ENCODE data around the gene C2orf68.
"Not testable (repeated sequence)": the region's sequence is repeated elsewhere in the genome, so short reads cannot be mapped to it uniquely, and the experiment has no call there.

Gene C2orf68

DNA sequence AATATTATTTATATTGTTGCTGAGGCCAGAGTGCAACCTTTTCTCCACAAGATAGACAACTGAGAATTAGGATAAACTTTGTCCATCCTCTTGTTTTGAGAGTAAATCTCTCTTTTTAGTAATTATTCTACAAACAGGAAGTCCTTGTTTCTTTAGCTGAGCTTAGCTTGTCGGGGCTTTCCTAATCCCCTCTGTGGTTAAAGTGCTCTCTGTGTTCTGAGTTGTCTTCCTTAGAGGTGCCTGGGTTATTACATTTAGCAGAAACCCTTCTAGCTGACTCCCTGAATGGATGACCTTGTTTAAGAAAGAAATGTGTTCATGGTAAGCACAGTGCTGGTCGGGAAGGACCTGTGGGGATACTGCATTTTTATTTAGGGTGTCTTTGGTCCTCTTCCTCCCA is 16.8 kb upstream of the C2orf68 start:
- DNase-seq (ENCODE audit: low spot score) = no peak

- no peak for DNase-seq (ENCODE audit: low spot score)
Observed at GRCh38 chr2:85623991-85624390, 12.1 kb upstream of the C2orf68 start.

DNA sequence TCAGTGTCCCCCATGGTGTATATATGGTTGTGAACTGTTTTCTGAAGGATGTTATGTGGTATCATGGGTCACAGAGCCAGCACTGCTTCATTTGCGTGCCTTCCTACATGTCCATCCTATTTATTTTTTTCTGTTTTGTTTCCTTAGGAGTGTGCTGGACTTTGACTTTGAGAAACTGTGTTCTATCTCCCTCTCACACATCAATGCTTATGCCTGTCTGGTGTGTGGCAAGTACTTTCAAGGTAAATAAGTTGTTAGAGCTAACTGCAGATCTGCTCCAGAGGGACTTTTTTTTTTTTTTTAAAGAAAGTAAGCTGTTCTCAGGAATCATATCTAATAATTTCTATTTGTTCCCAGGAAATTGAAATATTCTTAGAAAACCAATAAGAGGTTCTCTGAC is 9.5 kb upstream of the C2orf68 start:
- DNase-seq (ENCODE audit: low spot score) = no peak

DNA sequence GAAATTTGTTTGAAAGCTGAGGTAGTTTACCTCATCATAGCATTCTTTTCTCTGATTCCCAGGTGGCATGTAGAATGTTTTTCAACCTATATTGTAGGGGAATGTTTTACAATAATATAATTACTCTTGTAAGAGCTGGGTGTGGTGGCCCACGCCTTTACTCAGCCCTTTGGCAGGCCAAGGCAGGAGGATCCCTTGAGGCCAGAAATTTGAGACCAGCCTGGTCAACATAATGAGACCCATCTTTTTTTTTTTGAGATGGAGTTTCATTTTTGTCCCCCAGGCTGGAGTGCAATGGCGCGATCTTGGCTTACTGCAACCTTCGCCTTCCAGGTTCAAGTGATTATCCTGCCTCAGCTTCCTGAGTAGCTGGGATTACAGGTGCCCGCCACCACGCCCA is 7.8 kb upstream of the C2orf68 start:
- DNase-seq (ENCODE audit: low spot score) = no peak

DNA sequence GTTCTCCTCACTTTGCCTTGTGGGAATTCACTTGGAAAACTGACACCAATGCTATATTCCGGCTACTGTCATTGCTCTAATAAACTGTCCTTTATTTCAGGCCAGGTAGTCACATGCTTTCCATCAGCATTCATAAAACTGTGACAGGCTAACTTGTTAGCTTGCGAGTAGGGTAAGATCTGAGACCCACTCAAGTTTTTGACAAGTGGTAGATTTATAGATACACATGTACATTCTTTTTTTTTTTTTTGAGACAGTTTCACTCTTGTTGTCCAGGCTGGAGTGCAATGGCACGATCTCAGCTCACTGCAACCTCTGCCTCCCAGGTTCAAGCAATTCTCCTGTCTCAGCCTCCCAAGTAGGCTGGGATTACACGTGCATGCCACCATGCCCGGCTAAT is 5.9 kb upstream of the C2orf68 start:
- not testable (repeated sequence) for DNase-seq (ENCODE audit: low spot score)

DNA sequence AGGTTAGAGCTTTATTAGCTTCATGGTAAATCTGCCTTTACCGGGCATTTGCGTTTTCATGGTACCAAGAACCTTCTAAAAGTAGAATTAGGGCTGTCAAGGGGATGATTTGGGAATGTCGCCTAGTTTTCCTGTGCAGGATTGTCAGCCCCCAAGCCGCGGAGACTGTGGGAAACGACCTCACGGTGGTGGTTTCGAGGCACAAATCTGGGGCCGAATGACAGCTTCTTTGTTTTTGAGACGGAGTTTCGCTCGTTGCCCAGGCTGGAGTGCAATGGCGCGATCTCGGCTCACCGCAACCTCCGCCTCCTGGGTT is 3.5 kb upstream of the C2orf68 start:
- no peak for DNase-seq (ENCODE audit: low spot score)

GRCh38 chr2:85614757-85615156 is 2.9 kb upstream of the C2orf68 start:
- not testable (repeated sequence) for DNase-seq (ENCODE audit: low spot score)

DNA sequence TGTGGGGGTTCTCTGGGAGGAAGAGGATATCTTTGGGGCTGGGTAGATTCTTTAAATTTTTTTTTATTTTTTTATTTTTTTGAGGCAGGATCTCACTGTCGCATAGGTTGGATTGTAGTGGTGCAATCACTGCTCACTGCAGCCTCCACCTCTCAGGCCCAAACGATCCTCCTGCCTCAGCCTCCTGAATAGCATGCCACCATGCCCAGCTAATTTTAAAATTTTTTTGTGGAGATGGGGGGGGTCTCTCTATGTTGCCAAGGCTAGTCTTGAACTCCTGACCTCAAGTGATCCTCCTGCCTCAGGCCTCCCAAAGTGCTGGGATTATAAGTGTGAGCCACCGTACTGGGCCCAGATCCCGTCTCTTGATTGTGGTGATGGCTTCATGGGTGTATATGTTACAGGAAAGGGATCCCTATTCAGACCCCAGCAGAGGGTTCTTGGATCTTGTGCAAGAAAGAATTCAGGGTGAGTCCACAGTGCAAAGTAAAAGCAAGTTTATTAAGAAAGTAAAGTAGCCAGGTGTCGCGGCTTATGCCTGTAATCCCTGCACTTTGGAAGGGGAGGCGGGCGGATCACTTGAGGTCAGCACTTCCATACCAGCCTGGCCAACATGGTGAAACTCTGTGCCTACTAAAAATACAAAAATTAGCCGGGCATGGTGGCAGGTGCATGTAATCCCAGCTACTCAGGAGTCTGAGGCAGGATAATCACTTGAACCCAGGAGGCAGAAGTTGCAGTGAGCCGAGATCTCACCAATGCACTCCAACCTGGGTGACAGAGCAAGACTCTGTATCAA is 2.0 kb upstream of the C2orf68 start:
- DNase-seq (ENCODE audit: low spot score) = no peak

- no peak for DNase-seq (ENCODE audit: low spot score)
Observed at GRCh38 chr2:85611217-85611704, 605 bp downstream of the C2orf68 start.

DNA sequence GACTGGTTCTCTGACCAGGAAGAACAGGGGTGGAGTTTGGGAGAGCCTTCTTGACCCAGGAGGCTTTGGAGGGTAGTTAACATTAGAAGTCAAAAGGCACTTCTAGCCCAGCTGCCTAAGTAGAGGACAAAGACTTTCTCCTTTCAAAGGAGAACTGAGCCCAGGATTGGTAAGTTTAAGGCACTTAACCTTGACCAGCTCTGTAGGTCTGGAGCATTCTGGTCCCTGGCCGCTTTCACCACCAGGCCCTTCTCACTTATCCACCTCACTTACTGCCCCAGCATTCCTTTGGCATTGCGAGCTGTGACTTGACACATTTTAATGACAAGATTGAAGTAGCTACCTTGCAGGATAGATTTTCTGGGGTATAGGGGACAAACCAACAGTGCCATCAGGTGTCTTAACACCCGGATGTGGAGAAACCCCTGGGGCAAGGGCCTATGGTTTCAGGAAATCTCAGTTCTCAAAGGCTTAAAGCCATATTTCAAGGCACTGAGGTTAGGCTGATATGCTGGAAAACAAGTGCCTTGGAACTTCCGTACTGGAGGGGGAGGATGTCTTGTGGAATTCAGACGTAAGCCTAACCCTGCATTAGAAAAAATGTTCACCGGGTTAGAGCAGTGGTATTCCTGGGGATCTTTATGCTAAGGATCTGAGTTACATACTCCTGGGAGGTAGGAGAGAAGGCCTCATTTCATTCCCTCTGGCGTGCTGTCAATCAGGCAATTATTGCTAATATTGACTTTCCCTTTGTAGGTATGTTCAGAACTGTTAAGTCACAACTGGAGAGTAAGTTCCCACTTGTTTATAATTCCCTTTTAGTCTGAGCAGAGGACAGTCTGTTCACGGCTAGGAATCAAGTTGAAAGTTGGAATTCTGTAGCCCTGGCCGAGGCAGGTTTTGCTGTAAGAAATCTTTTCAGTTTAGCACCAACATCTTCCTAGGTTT is 4.3 kb downstream of the C2orf68 start:
- DNase-seq (ENCODE audit: low spot score) = no peak

- no peak for DNase-seq (ENCODE audit: low spot score)
Observed at GRCh38 chr2:85606116-85606455, 5.8 kb downstream of the C2orf68 start.

DNA sequence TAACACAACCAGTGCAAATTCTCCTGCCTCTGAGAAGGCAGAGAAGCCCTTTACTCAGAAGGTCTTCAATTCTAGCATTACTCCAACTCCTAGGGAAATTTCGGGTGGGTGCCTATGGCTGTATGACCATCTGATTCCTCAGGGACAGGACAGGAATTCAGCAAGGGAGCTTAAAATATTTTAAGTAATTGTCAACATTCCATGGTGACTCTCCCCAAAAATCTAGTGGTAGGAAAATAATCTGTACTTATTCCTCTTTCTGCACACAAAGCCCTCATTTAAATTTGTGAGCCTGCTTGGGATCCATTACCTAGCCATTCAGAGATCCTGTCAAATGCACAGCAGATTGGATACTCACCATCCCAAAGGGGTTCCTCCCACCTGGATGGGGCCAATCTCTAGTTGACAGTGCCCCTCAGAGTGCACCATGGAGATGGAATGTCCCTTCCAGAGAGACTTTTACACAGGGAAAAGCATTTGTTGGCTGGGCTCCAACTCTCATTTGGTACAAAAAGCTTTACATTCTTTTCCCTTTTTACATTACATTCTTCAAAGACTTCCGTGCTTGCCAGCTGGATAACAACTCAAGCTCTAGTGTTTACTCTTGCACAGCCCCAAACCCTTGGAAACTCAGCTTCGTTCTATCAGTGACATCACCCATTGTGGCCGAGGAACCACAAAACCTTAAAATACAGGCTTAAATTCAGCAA is 6.3 kb downstream of the C2orf68 start:
- DNase-seq (ENCODE audit: low spot score) = no peak

DNA sequence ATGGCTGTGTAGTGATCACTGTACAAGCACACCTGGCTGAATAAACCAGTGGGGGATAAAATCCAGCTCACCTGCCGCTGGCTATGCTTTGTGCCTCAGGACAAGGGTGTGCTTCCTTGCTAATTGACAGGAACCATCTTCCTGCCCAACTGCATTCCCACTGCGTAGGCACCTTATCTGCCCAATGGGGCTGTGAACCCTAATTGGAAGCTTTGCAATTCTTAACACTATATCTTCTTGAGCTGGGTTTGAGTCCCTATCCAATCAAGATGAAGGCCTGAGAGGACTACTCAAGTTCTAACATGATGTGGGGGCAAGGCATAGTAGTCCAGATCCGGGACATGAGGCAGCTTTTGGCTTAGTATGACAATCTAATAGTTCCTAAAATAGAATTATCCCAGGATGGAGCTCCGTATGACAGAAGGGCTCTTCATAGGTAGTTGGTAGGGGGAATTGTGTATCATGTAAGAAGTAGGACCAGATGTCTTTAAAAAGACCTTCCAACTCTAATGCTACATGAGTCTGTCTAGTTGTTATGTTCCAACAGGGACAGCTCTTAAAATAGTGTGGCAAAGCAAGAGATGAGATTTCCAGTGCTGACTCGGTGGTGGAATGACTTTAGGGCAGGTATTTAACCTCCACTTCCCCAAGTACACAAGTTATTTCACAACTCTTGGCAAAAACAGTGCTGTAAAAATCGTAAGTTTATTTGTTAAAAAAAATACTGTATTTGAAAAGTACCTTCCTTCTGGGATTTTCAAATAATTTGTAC is 7.1 kb downstream of the C2orf68 start:
- no peak for DNase-seq (ENCODE audit: low spot score)

DNA sequence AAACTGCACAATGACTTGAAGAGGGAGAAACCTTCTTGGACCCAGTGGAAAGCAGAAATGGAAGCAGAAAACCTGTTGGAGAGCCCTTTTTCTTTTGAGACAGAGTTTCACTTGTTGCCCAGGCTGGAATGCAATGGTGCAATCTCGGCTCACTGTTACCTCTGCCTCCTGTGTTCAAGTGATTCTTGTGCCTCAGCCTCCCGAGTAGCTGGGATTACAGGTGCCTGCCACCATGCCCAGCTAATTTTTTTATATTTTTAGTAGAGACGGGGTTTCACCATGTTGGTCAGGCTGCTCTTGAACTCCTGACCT is 7.8 kb downstream of the C2orf68 start:
- not testable (repeated sequence) for DNase-seq (ENCODE audit: low spot score)

GRCh38 chr2:85602476-85603234 is 9.2 kb downstream of the C2orf68 start, which contains the start of gene TMEM150A:
Gene TMEM150A (minus strand): TSS chr2:85602698. CDS start chr2:85601948, 750 bp downstream.
- peak; percentile 82 for DNase-seq (ENCODE audit: low spot score)

GRCh38 chr2:85601771-85602475 is 9.9 kb downstream of the C2orf68 start:
- DNase-seq (ENCODE audit: low spot score) = no peak

DNA sequence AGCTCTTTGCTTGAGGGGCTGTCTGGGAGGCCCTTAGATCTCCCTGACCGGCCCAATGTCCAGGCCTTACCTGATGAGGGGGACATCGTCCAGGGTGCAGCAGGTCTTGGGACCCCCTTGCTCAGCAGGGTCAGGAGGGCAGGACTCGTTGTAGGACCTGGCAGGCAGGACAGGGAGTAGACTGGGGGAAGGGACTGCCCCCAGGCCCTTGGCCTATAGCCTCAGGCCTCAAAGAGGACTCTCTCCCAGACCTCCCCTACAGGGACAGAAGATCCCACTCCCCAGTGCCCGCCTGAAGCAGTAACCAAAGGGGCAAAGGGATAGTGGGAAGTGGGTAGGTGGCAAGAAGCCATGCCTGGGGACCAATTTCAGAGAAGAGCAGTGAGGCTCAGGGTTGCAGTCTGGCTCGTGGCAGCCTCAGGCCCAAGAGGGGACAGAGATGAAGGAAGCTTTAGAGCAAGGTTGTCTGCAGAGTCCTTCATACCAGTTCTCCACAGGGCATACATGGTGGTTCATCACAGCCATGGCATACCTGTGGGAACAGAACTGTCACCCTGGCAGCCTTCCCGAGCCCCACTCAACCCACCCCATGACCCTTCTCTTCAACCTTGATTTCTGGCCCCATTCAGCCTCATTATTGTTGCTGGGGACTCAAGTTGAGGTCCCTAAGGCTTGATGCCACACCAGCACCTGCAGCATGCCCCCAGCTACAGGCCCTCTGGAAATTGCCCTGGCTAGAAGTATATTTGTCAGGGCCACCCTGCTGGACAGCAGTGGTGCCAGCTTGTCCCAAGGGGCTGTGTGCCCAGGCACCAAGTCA is 10.7 kb downstream of the C2orf68 start:
- DNase-seq (ENCODE audit: low spot score) = no peak

- DNase-seq (ENCODE audit: low spot score) = no peak
Observed at GRCh38 chr2:85600235-85600575, 11.7 kb downstream of the C2orf68 start.

DNA sequence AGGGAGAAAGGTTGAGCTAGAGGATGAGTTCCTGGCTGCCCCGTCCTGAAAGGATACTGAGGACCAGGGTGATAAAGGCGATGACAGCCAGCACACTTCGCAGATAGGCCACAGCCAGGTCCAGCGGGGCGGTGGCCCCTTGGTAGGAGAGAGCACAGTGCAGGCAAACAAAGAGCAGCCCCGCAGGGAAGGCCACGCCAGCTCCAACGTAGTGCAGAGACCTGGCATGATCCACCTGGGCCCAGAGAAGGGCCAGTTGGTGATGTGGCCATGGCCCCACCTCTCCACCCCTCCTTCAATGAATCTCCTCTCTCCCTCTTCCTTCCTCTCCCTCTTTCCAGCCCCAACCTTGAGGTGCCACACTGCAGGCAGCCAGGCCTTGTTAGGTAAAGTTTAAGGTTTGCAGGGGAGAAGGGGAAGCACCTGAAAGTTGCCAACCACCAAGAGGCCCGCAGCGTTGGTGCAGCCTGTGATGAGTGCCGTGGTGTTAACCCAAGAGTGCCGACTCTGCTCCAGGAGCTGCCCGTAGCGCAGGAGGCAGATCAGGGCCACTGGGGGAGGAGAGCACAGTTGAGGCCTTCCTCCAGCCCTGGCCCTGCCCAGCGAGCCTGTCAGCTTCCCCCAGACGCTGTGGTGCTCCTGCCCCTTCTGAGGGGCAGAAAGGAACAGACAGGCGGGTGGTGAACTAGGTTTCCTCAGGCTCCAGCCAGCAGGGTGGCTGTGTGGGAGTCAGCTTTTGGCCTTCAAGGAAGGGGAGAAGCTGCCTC is 12.2 kb downstream of the C2orf68 start:
- no peak for DNase-seq (ENCODE audit: low spot score)
